HepG2 (cell line): ENCODE data around the gene MYOM1. TPM values are rescaled to one million over a fixed set of nuclear protein-coding genes. Genes with fewer than 3 reads are reported as not detected.

Experiments
- FOXM1 ChIP-seq: sonication (generic); formaldehyde crosslinking; IDR thresholded peaks from 2 replicates; pipeline ENCODE4 v1.5.0; 2020; ENCODE audit warnings: missing genetic modification reagents
- TBP ChIP-seq: sonication (generic); formaldehyde crosslinking; IDR thresholded peaks from 2 replicates; pipeline ENCODE4 v1.5.0; 2020; ENCODE audit warnings: missing genetic modification reagents
- ZBTB7A ChIP-seq: sonication (generic); formaldehyde crosslinking; IDR thresholded peaks from 2 replicates; pipeline ENCODE4 v1.8.0; 2022; ENCODE audit warnings: mild to moderate bottlenecking, missing genetic modification reagents
- ZFP36L1 ChIP-seq: sonication (generic); formaldehyde crosslinking; IDR thresholded peaks from 2 replicates; pipeline ENCODE4 v1.8.0; 2022; ENCODE audit warnings: mild to moderate bottlenecking, missing genetic modification reagents, moderate library complexity
- ZNF264 ChIP-seq: sonication (generic); formaldehyde crosslinking; IDR thresholded peaks from 2 replicates; pipeline ENCODE4 v1.4.0; 2020; ENCODE audit warnings: missing genetic modification reagents
- polyA plus RNA-seq, 8 experiments: library from polyadenylated mRNA; depleted of rRNA in 3 of 8; stranded (reverse) in 7 of 8; unstranded in 1 of 8; fragments of >200 nt; fragmentation: Illumina TruSeq in 4 of 8; extraction: Trizol in 4 of 8; gene quantifications; 2 replicates each; pipeline versions ENCODE4 v1.2.1 to v1.2.3, GENCODE V29; 2011 to 2016; ENCODE audit warnings: low read depth in 4 of 8, missing spikeins in 1 of 8, mixed read lengths in 1 of 8; ENCODE audit not compliant: insufficient read depth in 1 of 8
- total RNA-seq, 5 experiments: library from RNA; depleted of rRNA; stranded (reverse); fragments of >200 nt; fragmentation: Illumina TruSeq; extraction: Trizol; gene quantifications; 2 replicates each; pipeline ENCODE4 v1.2.3, GENCODE V29; 2016; ENCODE audit warnings: low read depth in 1 of 5
- TF ChIP-seq, protein P1 (sequence below): sonication (generic); formaldehyde crosslinking; IDR thresholded peaks from 2 replicates; pipeline ENCODE4 v1.8.1; 2023; ENCODE audit warnings: mild to moderate bottlenecking, missing genetic modification reagents
- TF ChIP-seq, protein P2 (sequence below): sonication (generic); formaldehyde crosslinking; conservative IDR thresholded peaks from 2 replicates; pipeline ENCODE4 v1.4.0; 2020; ENCODE audit warnings: missing genetic modification reagents
- TF ChIP-seq, protein P3 (sequence below): sonication (generic); formaldehyde crosslinking; IDR thresholded peaks from 2 replicates; pipeline ENCODE4 v1.5.0; 2020; ENCODE audit warnings: mild to moderate bottlenecking, missing genetic modification reagents, borderline replicate concordance
- TF ChIP-seq, protein P4 (sequence below): sonication (generic); formaldehyde crosslinking; IDR thresholded peaks from 2 replicates; pipeline ENCODE4; 2020; ENCODE audit warnings: missing genetic modification reagents, mild to moderate bottlenecking, borderline replicate concordance
- TF ChIP-seq, protein P5 (sequence below), 2 experiments: sonication (generic) in 1 of 2; formaldehyde crosslinking in 1 of 2; IDR thresholded peaks; 2 replicates each; pipeline versions ENCODE4 v1.5.1 to v1.6.1; 2011 to 2020; ENCODE audit warnings: borderline replicate concordance in 1 of 2, low read depth in 1 of 2, low read length in 1 of 2, mild to moderate bottlenecking in 1 of 2, missing genetic modification reagents in 1 of 2, moderate library complexity in 1 of 2

Gene MYOM1
- total and polyA plus RNA-seq, 2 of the 13 experiments (the other 11 are each of a cell fraction or from before 2014, with no cell fraction given) = 0.46 to 0.98 TPM

DNA sequence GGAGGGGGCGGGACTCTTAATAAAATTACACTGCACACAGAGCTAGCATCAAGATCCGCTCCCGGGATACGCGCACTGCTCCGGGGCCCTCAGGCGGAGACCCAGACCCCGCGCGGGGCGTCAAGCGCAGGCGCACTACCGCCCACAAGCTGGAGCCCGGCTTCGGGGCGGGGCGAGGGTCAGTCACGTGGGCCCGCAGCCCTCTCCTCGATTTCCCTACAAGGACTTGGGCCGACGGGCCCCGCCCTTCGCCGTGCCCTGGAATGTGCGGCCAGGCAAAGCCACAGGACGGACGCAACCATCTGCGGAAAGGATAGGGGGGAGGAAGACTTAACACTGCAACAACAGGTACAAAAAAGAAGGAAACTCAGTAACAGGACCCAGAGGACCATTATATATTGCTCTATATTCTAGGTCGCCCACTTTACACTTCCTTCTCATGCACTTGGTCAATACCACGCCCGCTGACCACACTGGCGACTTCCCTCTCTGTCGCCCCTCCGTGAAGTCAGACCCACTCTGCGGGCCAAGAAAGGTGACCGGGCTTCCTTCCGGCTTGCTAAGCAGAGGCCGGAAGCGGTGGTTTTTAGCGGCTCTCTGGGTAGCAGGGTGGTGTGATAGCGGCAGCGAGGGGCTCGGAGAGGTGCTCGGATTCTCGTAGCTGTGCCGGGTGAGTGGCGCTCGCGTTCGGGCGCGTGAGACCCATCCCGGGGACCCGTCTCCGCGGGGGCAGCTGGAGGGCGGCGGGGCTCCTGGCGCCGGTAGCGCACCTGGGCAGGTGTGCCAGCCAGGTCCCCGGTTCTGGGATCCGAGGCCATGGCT lies 27.7 kb upstream of the MYOM1 start, which contains the start of gene MYL12A (continued):
- TF ChIP-seq, protein P1, sequence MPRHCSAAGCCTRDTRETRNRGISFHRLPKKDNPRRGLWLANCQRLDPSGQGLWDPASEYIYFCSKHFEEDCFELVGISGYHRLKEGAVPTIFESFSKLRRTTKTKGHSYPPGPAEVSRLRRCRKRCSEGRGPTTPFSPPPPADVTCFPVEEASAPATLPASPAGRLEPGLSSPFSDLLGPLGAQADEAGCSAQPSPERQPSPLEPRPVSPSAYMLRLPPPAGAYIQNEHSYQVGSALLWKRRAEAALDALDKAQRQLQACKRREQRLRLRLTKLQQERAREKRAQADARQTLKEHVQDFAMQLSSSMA (CRISPR knock-in tag) = 0 out of 2 replicates have a peak, but pooled peaks have one; percentile 30
- TF ChIP-seq ZFP36L1 (CRISPR knock-in tag) = no peak; the same call in 1 of the 2 replicates
- TF ChIP-seq, protein P2, sequence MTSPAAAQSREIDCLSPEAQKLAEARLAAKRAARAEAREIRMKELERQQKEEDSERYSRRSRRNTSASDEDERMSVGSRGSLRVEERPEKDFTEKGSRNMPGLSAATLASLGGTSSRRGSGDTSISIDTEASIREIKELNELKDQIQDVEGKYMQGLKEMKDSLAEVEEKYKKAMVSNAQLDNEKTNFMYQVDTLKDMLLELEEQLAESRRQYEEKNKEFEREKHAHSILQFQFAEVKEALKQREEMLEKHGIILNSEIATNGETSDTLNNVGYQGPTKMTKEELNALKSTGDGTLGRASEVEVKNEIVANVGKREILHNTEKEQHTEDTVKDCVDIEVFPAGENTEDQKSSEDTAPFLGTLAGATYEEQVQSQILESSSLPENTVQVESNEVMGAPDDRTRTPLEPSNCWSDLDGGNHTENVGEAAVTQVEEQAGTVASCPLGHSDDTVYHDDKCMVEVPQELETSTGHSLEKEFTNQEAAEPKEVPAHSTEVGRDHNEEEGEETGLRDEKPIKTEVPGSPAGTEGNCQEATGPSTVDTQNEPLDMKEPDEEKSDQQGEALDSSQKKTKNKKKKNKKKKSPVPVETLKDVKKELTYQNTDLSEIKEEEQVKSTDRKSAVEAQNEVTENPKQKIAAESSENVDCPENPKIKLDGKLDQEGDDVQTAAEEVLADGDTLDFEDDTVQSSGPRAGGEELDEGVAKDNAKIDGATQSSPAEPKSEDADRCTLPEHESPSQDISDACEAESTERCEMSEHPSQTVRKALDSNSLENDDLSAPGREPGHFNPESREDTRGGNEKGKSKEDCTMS (CRISPR knock-in tag) = no peak
- TF ChIP-seq, protein P3, sequence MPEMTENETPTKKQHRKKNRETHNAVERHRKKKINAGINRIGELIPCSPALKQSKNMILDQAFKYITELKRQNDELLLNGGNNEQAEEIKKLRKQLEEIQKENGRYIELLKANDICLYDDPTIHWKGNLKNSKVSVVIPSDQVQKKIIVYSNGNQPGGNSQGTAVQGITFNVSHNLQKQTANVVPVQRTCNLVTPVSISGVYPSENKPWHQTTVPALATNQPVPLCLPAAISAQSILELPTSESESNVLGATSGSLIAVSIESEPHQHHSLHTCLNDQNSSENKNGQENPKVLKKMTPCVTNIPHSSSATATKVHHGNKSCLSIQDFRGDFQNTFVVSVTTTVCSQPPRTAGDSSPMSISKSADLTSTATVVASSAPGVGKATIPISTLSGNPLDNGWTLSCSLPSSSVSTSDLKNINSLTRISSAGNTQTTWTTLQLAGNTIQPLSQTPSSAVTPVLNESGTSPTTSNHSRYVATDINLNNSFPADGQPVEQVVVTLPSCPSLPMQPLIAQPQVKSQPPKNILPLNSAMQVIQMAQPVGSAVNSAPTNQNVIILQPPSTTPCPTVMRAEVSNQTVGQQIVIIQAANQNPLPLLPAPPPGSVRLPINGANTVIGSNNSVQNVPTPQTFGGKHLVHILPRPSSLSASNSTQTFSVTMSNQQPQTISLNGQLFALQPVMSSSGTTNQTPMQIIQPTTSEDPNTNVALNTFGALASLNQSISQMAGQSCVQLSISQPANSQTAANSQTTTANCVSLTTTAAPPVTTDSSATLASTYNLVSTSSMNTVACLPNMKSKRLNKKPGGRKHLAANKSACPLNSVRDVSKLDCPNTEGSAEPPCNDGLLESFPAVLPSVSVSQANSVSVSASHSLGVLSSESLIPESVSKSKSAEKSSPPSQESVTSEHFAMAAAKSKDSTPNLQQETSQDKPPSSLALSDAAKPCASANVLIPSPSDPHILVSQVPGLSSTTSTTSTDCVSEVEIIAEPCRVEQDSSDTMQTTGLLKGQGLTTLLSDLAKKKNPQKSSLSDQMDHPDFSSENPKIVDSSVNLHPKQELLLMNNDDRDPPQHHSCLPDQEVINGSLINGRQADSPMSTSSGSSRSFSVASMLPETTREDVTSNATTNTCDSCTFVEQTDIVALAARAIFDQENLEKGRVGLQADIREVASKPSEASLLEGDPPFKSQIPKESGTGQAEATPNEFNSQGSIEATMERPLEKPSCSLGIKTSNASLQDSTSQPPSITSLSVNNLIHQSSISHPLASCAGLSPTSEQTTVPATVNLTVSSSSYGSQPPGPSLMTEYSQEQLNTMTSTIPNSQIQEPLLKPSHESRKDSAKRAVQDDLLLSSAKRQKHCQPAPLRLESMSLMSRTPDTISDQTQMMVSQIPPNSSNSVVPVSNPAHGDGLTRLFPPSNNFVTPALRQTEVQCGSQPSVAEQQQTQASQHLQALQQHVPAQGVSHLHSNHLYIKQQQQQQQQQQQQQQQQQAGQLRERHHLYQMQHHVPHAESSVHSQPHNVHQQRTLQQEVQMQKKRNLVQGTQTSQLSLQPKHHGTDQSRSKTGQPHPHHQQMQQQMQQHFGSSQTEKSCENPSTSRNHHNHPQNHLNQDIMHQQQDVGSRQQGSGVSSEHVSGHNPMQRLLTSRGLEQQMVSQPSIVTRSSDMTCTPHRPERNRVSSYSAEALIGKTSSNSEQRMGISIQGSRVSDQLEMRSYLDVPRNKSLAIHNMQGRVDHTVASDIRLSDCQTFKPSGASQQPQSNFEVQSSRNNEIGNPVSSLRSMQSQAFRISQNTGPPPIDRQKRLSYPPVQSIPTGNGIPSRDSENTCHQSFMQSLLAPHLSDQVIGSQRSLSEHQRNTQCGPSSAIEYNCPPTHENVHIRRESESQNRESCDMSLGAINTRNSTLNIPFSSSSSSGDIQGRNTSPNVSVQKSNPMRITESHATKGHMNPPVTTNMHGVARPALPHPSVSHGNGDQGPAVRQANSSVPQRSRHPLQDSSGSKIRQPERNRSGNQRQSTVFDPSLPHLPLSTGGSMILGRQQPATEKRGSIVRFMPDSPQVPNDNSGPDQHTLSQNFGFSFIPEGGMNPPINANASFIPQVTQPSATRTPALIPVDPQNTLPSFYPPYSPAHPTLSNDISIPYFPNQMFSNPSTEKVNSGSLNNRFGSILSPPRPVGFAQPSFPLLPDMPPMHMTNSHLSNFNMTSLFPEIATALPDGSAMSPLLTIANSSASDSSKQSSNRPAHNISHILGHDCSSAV = no peak
- TF ChIP-seq, protein P4, sequence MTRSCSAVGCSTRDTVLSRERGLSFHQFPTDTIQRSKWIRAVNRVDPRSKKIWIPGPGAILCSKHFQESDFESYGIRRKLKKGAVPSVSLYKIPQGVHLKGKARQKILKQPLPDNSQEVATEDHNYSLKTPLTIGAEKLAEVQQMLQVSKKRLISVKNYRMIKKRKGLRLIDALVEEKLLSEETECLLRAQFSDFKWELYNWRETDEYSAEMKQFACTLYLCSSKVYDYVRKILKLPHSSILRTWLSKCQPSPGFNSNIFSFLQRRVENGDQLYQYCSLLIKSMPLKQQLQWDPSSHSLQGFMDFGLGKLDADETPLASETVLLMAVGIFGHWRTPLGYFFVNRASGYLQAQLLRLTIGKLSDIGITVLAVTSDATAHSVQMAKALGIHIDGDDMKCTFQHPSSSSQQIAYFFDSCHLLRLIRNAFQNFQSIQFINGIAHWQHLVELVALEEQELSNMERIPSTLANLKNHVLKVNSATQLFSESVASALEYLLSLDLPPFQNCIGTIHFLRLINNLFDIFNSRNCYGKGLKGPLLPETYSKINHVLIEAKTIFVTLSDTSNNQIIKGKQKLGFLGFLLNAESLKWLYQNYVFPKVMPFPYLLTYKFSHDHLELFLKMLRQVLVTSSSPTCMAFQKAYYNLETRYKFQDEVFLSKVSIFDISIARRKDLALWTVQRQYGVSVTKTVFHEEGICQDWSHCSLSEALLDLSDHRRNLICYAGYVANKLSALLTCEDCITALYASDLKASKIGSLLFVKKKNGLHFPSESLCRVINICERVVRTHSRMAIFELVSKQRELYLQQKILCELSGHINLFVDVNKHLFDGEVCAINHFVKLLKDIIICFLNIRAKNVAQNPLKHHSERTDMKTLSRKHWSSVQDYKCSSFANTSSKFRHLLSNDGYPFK (CRISPR knock-in tag) = peak; percentile 64; the same call in 1 of the 2 replicates
- no peak for TF ChIP-seq ZBTB7A (CRISPR knock-in tag)
- TF ChIP-seq, protein P5, sequence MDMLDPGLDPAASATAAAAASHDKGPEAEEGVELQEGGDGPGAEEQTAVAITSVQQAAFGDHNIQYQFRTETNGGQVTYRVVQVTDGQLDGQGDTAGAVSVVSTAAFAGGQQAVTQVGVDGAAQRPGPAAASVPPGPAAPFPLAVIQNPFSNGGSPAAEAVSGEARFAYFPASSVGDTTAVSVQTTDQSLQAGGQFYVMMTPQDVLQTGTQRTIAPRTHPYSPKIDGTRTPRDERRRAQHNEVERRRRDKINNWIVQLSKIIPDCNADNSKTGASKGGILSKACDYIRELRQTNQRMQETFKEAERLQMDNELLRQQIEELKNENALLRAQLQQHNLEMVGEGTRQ (IDR thresholded peaks at IDR 0.05; ENCODE audit: low read depth, low read length) = peak; percentile 94
- TF ChIP-seq, protein P5 (CRISPR knock-in tag; IDR thresholded peaks at IDR 0.05; ENCODE audit: borderline replicate concordance) = peak; percentile 100
- TF ChIP-seq ZNF264 (CRISPR knock-in tag) = peak; percentile 88
- no peak for TF ChIP-seq FOXM1 (CRISPR knock-in tag)
- no peak for TF ChIP-seq TBP (CRISPR knock-in tag)
